SH-SY5Y (cell line): Measurements from ENCODE around the gene FBRSL1.

Experiments used
- GATA2 ChIP-seq: IDR thresholded peaks from 2 replicates; pipeline ENCODE4 v1.6.1; 2011; ENCODE audit warnings: mild to moderate bottlenecking, low read depth, low read length
- GATA3 ChIP-seq: IDR thresholded peaks from 2 replicates; pipeline ENCODE4 v1.6.1; 2011; ENCODE audit warnings: low read depth, mild to moderate bottlenecking, low read length, moderate library complexity

GRCh38 chr12:132496710-132497109 lies 6.8 kb downstream of the FBRSL1 start:
- TF ChIP-seq GATA3 (no peak), GATA2 (no peak)
